GM23248 (cell line): Measurements from ENCODE around the gene ABLIM3.

Experiments
- EZH2 ChIP-seq: fragments of 200-600 bp; sonication (generic); IDR thresholded peaks from 2 replicates; pipeline ENCODE4 v1.6.1; 2018; ENCODE audit warnings: antibody characterized with exemption, mild to moderate bottlenecking; ENCODE audit not compliant: insufficient read depth, poor library complexity, severe bottlenecking
- EZH2phosphoT487 ChIP-seq: fragments of 200-600 bp; sonication (generic); IDR thresholded peaks from 2 replicates; pipeline ENCODE4 v1.6.1; 2018; ENCODE audit warnings: antibody characterized with exemption, moderate library complexity, mild to moderate bottlenecking, low read depth; ENCODE audit not compliant: insufficient read depth

- TF ChIP-seq EZH2 (no peak), EZH2phosphoT487 (no peak)
Observed at GRCh38 chr5:149288436-149288835, 147.1 kb downstream of the ABLIM3 start.
